ENCODE data around the gene LACTBL1.

LACTBL1 gene

DNA sequence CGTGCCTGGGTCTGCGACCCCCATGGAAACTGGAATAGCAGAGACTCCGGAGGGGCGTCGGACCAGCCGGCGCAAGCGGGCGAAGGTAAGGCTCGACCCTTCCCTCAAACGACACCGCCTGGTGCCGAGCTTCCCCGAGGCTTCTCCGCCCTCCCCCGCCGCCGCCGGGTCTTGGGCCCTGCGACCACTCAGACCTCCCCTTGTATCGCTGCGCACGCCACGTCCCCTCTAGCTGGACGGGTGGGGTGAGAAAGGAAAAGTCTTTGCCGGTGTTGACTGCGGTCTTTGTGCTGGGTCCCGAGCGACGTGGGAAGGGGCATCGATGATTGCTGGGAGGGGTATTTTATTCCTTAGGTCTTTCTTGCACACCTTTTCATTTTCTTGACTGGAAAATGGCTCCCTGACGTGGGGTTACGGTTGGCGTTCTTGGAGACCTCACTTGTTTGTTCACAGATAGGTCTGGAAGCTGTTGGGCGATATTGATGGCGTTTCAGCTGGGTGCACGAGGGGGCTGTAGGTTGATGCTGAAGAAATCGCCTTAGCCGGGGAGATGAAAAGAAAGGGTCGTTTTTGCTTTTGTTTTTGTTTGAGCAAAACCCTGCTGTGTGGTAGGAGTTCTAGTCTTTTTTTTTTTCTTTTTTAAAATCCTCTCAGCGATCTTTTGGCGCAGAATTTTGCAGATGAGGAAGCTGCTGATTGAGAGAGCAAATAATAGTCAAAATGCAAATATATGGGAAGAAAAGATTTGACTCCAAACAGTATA is 47.4 kb upstream of the LACTBL1 start:
- H4K20me1 ChIP-seq (ENCODE audit: insufficient read depth, low read length) = no peaks in the 10 kb centered on the region
- peak overlapping the region; percentile 92 for H2AFZ ChIP-seq (ENCODE audit: low read length)
- TF ChIP-seq, protein P1, sequence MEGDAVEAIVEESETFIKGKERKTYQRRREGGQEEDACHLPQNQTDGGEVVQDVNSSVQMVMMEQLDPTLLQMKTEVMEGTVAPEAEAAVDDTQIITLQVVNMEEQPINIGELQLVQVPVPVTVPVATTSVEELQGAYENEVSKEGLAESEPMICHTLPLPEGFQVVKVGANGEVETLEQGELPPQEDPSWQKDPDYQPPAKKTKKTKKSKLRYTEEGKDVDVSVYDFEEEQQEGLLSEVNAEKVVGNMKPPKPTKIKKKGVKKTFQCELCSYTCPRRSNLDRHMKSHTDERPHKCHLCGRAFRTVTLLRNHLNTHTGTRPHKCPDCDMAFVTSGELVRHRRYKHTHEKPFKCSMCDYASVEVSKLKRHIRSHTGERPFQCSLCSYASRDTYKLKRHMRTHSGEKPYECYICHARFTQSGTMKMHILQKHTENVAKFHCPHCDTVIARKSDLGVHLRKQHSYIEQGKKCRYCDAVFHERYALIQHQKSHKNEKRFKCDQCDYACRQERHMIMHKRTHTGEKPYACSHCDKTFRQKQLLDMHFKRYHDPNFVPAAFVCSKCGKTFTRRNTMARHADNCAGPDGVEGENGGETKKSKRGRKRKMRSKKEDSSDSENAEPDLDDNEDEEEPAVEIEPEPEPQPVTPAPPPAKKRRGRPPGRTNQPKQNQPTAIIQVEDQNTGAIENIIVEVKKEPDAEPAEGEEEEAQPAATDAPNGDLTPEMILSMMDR (IDR thresholded peaks at IDR 0.05; ENCODE audit: low read length) = no peak
- no peaks in the 10 kb centered on the region for H3F3A ChIP-seq (ENCODE audit: insufficient read depth, low read length)
- H3K27me3 ChIP-seq (replicated peaks; ENCODE audit: insufficient read depth, low read length) = no peaks in the 10 kb centered on the region
- no peak overlapping the region for H3K27ac ChIP-seq (ENCODE audit: low read length)
- no peaks in the 10 kb centered on the region; the same call in 1 of the 2 replicates for H3K4me1 ChIP-seq (ENCODE audit: low read length)
- peak overlapping the region; percentile 68 for H3K9ac ChIP-seq (ENCODE audit: low read length)
- peak; percentile 9 for DNase-seq
- H3K79me2 ChIP-seq (ENCODE audit: low read length) = peaks cover 55% of the 10 kb centered on the region
- no peaks in the 10 kb centered on the region for H3K36me3 ChIP-seq (replicated peaks; ENCODE audit: insufficient read depth, low read length)
- H3K4me2 ChIP-seq (ENCODE audit: low read depth, low read length) = peak overlapping the region; percentile 72
- peak overlapping the region; percentile 92 for H3K4me3 ChIP-seq (ENCODE audit: low read length)
- H3K9me2 ChIP-seq (replicated peaks; ENCODE audit: insufficient read depth, low read length) = no peaks in the 10 kb centered on the region
- H3K9me3 ChIP-seq (replicated peaks; ENCODE audit: insufficient read depth, low read length) = no peaks in the 10 kb centered on the region

DNA sequence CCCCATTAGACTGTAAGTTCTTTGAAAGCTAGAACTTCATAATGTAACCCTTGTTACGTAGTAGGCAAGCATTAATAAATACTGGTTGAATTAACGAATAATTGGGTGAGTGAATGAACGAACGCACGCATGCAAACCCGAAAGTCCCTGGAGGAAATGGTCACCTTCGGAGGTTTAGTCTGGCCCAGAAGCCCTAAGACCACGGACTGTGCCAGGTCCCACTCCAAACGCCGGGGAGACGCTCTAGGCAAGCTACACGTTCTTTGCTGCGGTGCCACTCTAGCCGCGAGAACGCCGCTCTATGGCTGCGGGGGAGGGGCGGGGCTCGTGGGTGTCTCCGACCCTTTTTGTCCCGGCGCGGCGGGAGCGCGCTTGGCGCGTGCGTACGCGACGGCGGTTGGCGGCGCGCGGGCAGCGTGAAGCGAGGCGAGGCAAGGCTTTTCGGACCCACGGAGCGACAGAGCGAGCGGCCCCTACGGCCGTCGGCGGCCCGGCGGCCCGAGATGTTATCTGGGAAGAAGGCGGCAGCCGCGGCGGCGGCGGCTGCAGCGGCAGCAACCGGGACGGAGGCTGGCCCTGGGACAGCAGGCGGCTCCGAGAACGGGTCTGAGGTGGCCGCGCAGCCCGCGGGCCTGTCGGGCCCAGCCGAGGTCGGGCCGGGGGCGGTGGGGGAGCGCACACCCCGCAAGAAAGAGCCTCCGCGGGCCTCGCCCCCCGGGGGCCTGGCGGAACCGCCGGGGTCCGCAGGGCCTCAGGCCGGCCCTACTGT is 46.6 kb upstream of the LACTBL1 start, which contains the start of gene KDM1A:
KDM1A (plus strand) TSS at position 375 of the 769 bp plus-strand sequence; CDS start at position 504, 129 bp downstream.
- Histone ChIP-seq H3K27me3 (replicated peaks; ENCODE audit: insufficient read depth, low read length) (no peaks in the 10 kb centered on the region), H3F3A (ENCODE audit: insufficient read depth, low read length) (no peaks in the 10 kb centered on the region), H3K9me3 (replicated peaks; ENCODE audit: insufficient read depth, low read length) (no peaks in the 10 kb centered on the region), H3K79me2 (ENCODE audit: low read length) (peaks cover 47% of the 10 kb centered on the region), H3K4me2 (ENCODE audit: low read depth, low read length) (peak within 1 kb of the TSS; percentile 87), H3K9ac (ENCODE audit: low read length) (peak within 1 kb of the TSS; percentile 68), H3K36me3 (replicated peaks; ENCODE audit: insufficient read depth, low read length) (no peaks in the 10 kb centered on the region), H3K4me3 (ENCODE audit: low read length) (peak within 1 kb of the TSS; percentile 92), H4K20me1 (ENCODE audit: insufficient read depth, low read length) (no peaks in the 10 kb centered on the region), H3K4me1 (ENCODE audit: low read length) (no peaks in the 10 kb centered on the region; the same call in 1 of the 2 replicates), H3K9me2 (replicated peaks; ENCODE audit: insufficient read depth, low read length) (no peaks in the 10 kb centered on the region), H3K27ac (ENCODE audit: low read length) (peak within 1 kb of the TSS; percentile 16; the same call in 1 of the 2 replicates), H2AFZ (ENCODE audit: low read length) (peak within 1 kb of the TSS; percentile 92)
- TF ChIP-seq EZH2phosphoT487 (IDR thresholded peaks at IDR 0.05; ENCODE audit: low read length) (no peak), EZH2 (optimal IDR thresholded peaks at IDR 0.05; ENCODE audit: low read depth, low read length) (no peak)
- TF ChIP-seq, protein P1 (IDR thresholded peaks at IDR 0.05; ENCODE audit: low read length) = peak; percentile 34
- peak; percentile 99 for DNase-seq

GRCh38 chr1:23018661-23019093 is 46.0 kb upstream of the LACTBL1 start:
- H3K36me3 ChIP-seq (replicated peaks; ENCODE audit: insufficient read depth, low read length) = no peaks in the 10 kb centered on the region
- peak overlapping the region; percentile 52; the same call in 1 of the 2 replicates for H3K9ac ChIP-seq (ENCODE audit: low read length)
- H2AFZ ChIP-seq (ENCODE audit: low read length) = peak overlapping the region; percentile 92
- peak overlapping the region; percentile 87 for H3K4me2 ChIP-seq (ENCODE audit: low read depth, low read length)
- H3K4me1 ChIP-seq (ENCODE audit: low read length) = no peaks in the 10 kb centered on the region; the same call in 1 of the 2 replicates
- H3K79me2 ChIP-seq (ENCODE audit: low read length) = peaks cover 41% of the 10 kb centered on the region
- TF ChIP-seq EZH2 (optimal IDR thresholded peaks at IDR 0.05; ENCODE audit: low read depth, low read length) (no peak), EZH2phosphoT487 (IDR thresholded peaks at IDR 0.05; ENCODE audit: low read length) (no peak)
- TF ChIP-seq, protein P1 (IDR thresholded peaks at IDR 0.05; ENCODE audit: low read length) = no peak
- H3K4me3 ChIP-seq (ENCODE audit: low read length) = peak overlapping the region; percentile 92
- H4K20me1 ChIP-seq (ENCODE audit: insufficient read depth, low read length) = no peaks in the 10 kb centered on the region
- no peaks in the 10 kb centered on the region for H3F3A ChIP-seq (ENCODE audit: insufficient read depth, low read length)
- no peak for DNase-seq
- no peak overlapping the region for H3K27ac ChIP-seq (ENCODE audit: low read length)
- no peaks in the 10 kb centered on the region for H3K27me3 ChIP-seq (replicated peaks; ENCODE audit: insufficient read depth, low read length)
- no peaks in the 10 kb centered on the region for H3K9me3 ChIP-seq (replicated peaks; ENCODE audit: insufficient read depth, low read length)
- H3K9me2 ChIP-seq (replicated peaks; ENCODE audit: insufficient read depth, low read length) = no peaks in the 10 kb centered on the region

All from MM.1S (cell line).